Adrenal gland (tissue), 12 donors: ENCODE measurements around the gene GNAL. TPM values are rescaled to one million over a fixed set of nuclear protein-coding genes. Genes with fewer than 3 reads are reported as not detected.

Experiments used
- DNase-seq, 7 donors: peaks; one replicate each; pipeline ENCODE4 v3.0.0-alpha.2; 2019 to 2020
- H3K27ac ChIP-seq, 5 donors: fragments of 200-600 bp; sonication (generic) in 4 of 5; 1 replicate in 3 of 5; 2 replicates in 2 of 5; pipeline versions ENCODE4 v1.5.1 to v1.8.0; 2016 to 2020; ENCODE audit warnings: mild to moderate bottlenecking in 1 of 5
- H3K27me3 ChIP-seq: fragments of 200-600 bp; 2 replicates; pipeline ENCODE4 v1.8.0; 2021
- H3K36me3 ChIP-seq, 2 donors: fragments of 200-600 bp; replicated peaks in 1 of 2; 1 replicate in 1 of 2; 2 replicates in 1 of 2; pipeline versions ENCODE4 v1.5.1 to v1.8.0; 2018 to 2022
- H3K4me1 ChIP-seq, 2 donors: fragments of 200-600 bp; replicated peaks in 1 of 2; 1 replicate in 1 of 2; 2 replicates in 1 of 2; pipeline versions ENCODE4 v1.5.1 to v1.8.0; 2018 to 2021
- H3K4me3 ChIP-seq, 4 donors: fragments of 200-600 bp; sonication (generic) in 3 of 4; one replicate each; pipeline ENCODE4 v1.5.1; 2016 to 2018
- H3K9me3 ChIP-seq, 3 donors: fragments of 200-600 bp; sonication (generic) in 1 of 3; replicated peaks in 1 of 3; 1 replicate in 2 of 3; 2 replicates in 1 of 3; pipeline versions ENCODE4 v1.5.1 to v1.8.0; 2016 to 2021
- CTCF ChIP-seq, 6 experiments: fragments of 450-650 bp in 4 of 6; fragments of 200-600 bp in 2 of 6; sonication (generic) in 1 of 6; IDR thresholded peaks; 1 replicate in 5 of 6; 2 replicates in 1 of 6; pipeline versions ENCODE4 v1.5.1 to v1.8.0; 2016 to 2021; ENCODE audit warnings: antibody characterized with exemption in 6 of 6, mild to moderate bottlenecking in 2 of 6, moderate library complexity in 1 of 6
- POLR2A ChIP-seq, 2 donors: fragments of 450-650 bp; IDR thresholded peaks; one replicate each; pipeline ENCODE4 v1.6.1; 2017; ENCODE audit warnings: antibody characterized with exemption in 2 of 2, mild to moderate bottlenecking in 2 of 2, moderate library complexity in 1 of 2
- WGBS, 4 donors: extraction: QIAGEN DNeasy Blood & Tissue Kit in 2 of 4; methylation state at CpG; one replicate each; pipeline versions ENCODE4 v1.1.5 to v1.1.7; 2013 to 2017; 5-methylcytosine and 5-hydroxymethylcytosine counted together
- intact Hi-C, 2 donors: fragments of 100-400 bp; cut with DNase I; formaldehyde crosslinking; loops; one replicate each; pipeline versions ENCODE4 v1.14.1 to v1.15.0; 2022 to 2023
- polyA plus RNA-seq, 3 donors: library from polyadenylated mRNA; stranded (reverse); fragments of 200-250 nt in 2 of 3; fragments of 350-450 nt in 1 of 3; fragmentation: Illumina TruSeq in 1 of 3; extraction: RNeasy Lipid Tissue Mini Kit (QIAGEN cat#74804) in 1 of 3; gene quantifications; one replicate each; pipeline ENCODE4 v1.2.3, GENCODE V29; 2013 to 2014
- total RNA-seq, 9 donors: library from RNA; depleted of rRNA in 4 of 9; stranded (reverse); fragments of >200 nt in 4 of 9; fragments of 120-200 nt in 1 of 9; fragmentation: NEBNext Ultra II Directional in 1 of 9; extraction: Animal tissue kit (Norgen Biotek cat#: 25700) in 1 of 9; gene quantifications; one replicate each; pipeline versions ENCODE4 v1.1.0 to v1.2.4, GENCODE V29; 2013 to 2023
- donor health status: healthy with polysubstance abuse.
- donor health status: Bipolar disorder and iron deficiency.
- donor health status: DM: yes; HTN: yes; CAD: no.
- donor health status: DM: no; HTN: no; CAD: no.
- donor health status: DM: no; HTN: no; CAD: no.
- donor health status: DM: yes; HTN: yes; CAD: no.

The GNAL gene
- total and polyA plus RNA-seq, 12 donors, result 0.48 to 7.0 (median 2.3) TPM

GRCh38 chr18:11721720-11722119, 32.7 kb downstream of the GNAL start:
- Histone ChIP-seq H3K27ac (no peak overlapping the region), H3K4me1 (no peaks in the 10 kb centered on the region), H3K4me3 (no peak overlapping the region), H3K27me3 (no peaks in the 10 kb centered on the region), H3K36me3 (no peaks in the 10 kb centered on the region), H3K9me3 (no peaks in the 10 kb centered on the region)
- intact Hi-C loops, result no loop called here
- DNase-seq, result no peak
- no peak for TF ChIP-seq POLR2A (IDR thresholded peaks at IDR 0.05)
- no peak for TF ChIP-seq CTCF (IDR thresholded peaks at IDR 0.05)
- 77 to 97% (median 83%) methylated on average over 3 of the region's 3 CpGs for WGBS, 4 donors

GRCh38 chr18:11724781-11725180, 35.7 kb downstream of the GNAL start:
- WGBS, 4 donors, result 86 to 100% (median 92%) methylated on average over 2 to 5 of the region's 5 CpGs

GRCh38 chr18:11726556-11726955, 37.5 kb downstream of the GNAL start:
- intact Hi-C loops, result no loop called here
- no peak for TF ChIP-seq CTCF (IDR thresholded peaks at IDR 0.05)
- TF ChIP-seq POLR2A (IDR thresholded peaks at IDR 0.05), result no peak
- H3K4me1 ChIP-seq, result no peaks in the 10 kb centered on the region
- H3K36me3 ChIP-seq, result no peaks in the 10 kb centered on the region
- no peak for DNase-seq
- no peak overlapping the region for H3K27ac ChIP-seq
- WGBS, 4 donors, result 72 to 75% (median 73%) methylated on average over 2 of the region's 2 CpGs
- H3K27me3 ChIP-seq, result peaks cover 7% of the 10 kb centered on the region
- H3K4me3 ChIP-seq, result no peak overlapping the region
- H3K9me3 ChIP-seq, result no peaks in the 10 kb centered on the region

More at GRCh38 chr18:11724781-11725180, 35.7 kb downstream of the GNAL start:
- Histone ChIP-seq H3K27ac (no peak overlapping the region), H3K27me3 (no peaks in the 10 kb centered on the region), H3K4me3 (no peak overlapping the region), H3K4me1 (no peaks in the 10 kb centered on the region), H3K36me3 (no peaks in the 10 kb centered on the region), H3K9me3 (no peaks in the 10 kb centered on the region)
- TF ChIP-seq CTCF (IDR thresholded peaks at IDR 0.05), result no peak
- intact Hi-C loops, result no loop called here
- no peak for DNase-seq

- Histone ChIP-seq H3K4me3 (no peak overlapping the region), H3K27ac (no peak overlapping the region), H3K27me3 (peaks cover 11% of the 10 kb centered on the region), H3K4me1 (no peaks in the 10 kb centered on the region), H3K9me3 (no peaks in the 10 kb centered on the region), H3K36me3 (no peaks in the 10 kb centered on the region)
- 39 to 73% (median 55%) methylated on average over 1 of the region's 1 CpG for WGBS, 4 donors
- intact Hi-C loops, result no loop called here
- DNase-seq, result peak in 1 of 7 donors; percentile 8
- no peak for TF ChIP-seq POLR2A (IDR thresholded peaks at IDR 0.05)
- no peak for TF ChIP-seq CTCF (IDR thresholded peaks at IDR 0.05)
These were observed 39.2 kb downstream of the GNAL start for GRCh38 chr18:11728249-11728648.
